Neural cell (in vitro differentiated cells): Measurements from ENCODE around the gene CNPY2. TPM values are rescaled to one million over a fixed set of nuclear protein-coding genes. Genes with fewer than 3 reads are reported as not detected.

ENCODE experiments used
- H2AFZ ChIP-seq: fragments of 200-600, 300-800 bp; sonication (generic), shearing (Covaris generic); 2 replicates; pipeline ENCODE4 v1.6.0; 2014; ENCODE audit warnings: low read depth, mild to moderate bottlenecking, antibody characterized with exemption, low read length, moderate library complexity
- H3F3A ChIP-seq: fragments of 200-600 bp; shearing (Covaris generic); 2 replicates; pipeline ENCODE4 v1.6.1; 2016; ENCODE audit warnings: mild to moderate bottlenecking, moderate library complexity, mixed read lengths, antibody characterized with exemption, low read length; ENCODE audit not compliant: insufficient read depth, poor library complexity, severe bottlenecking
- H3K27ac ChIP-seq: fragments of 200-600, 300-800 bp; sonication (generic), shearing (Covaris generic); 2 replicates; pipeline ENCODE4 v1.5.1; 2014; ENCODE audit warnings: mild to moderate bottlenecking, low read length, moderate library complexity
- H3K27me3 ChIP-seq: fragments of 300-800, 200-600 bp; sonication (generic), shearing (Covaris generic); 2 replicates; pipeline ENCODE4 v1.6.0; 2014; ENCODE audit warnings: mild to moderate bottlenecking, low read depth, low read length, moderate library complexity; ENCODE audit not compliant: insufficient read depth
- H3K36me3 ChIP-seq: fragments of 300-800, 200-600 bp; sonication (generic), shearing (Covaris generic); 2 replicates; pipeline ENCODE4 v1.5.1; 2014; ENCODE audit warnings: mild to moderate bottlenecking, antibody characterized with exemption, low read length, moderate library complexity; ENCODE audit not compliant: insufficient read depth
- H3K4me2 ChIP-seq: fragments of 300-800, 200-600 bp; sonication (generic), shearing (Covaris generic); 2 replicates; pipeline ENCODE4 v1.6.0; 2014; ENCODE audit warnings: mild to moderate bottlenecking, low read length
- H3K4me3 ChIP-seq: fragments of 300-800, 200-600 bp; sonication (generic), shearing (Covaris generic); 2 replicates; pipeline ENCODE4 v1.5.1; 2014; ENCODE audit warnings: mild to moderate bottlenecking, low read length, moderate library complexity
- H3K79me2 ChIP-seq: fragments of 200-600 bp; shearing (Covaris generic); replicated peaks from 2 replicates; pipeline ENCODE4 v1.6.0; 2014; ENCODE audit warnings: mild to moderate bottlenecking, low read length, moderate library complexity; ENCODE audit not compliant: insufficient read depth
- H3K9ac ChIP-seq: fragments of 300-800, 200-600 bp; sonication (generic), shearing (Covaris generic); 2 replicates; pipeline ENCODE4 v1.6.1; 2016; ENCODE audit warnings: mild to moderate bottlenecking, low read length, mixed read lengths
- H3K9me2 ChIP-seq: fragments of 200-600 bp; shearing (Covaris generic); 2 replicates; pipeline ENCODE4 v1.6.1; 2016; ENCODE audit warnings: mild to moderate bottlenecking, low read length, mixed read lengths; ENCODE audit not compliant: insufficient read depth
- H3K9me3 ChIP-seq: fragments of 200-600, 300-800 bp; sonication (generic), shearing (Covaris generic); 2 replicates; pipeline ENCODE4 v1.6.1; 2016; ENCODE audit warnings: mild to moderate bottlenecking, mixed run types, low read length, moderate library complexity, mixed read lengths
- H4K20me1 ChIP-seq: fragments of 200-600 bp; shearing (Covaris generic); 2 replicates; pipeline ENCODE4 v1.6.1; 2016; ENCODE audit warnings: mild to moderate bottlenecking, mixed run types; ENCODE audit not compliant: insufficient read depth
- CTCF ChIP-seq: fragments of 450-650 bp; IDR thresholded peaks from 2 replicates; pipeline ENCODE4 v1.5.1; 2014; ENCODE audit warnings: antibody characterized with exemption, mild to moderate bottlenecking, moderate library complexity; ENCODE audit not compliant: poor library complexity, severe bottlenecking
- EP300 ChIP-seq: fragments of 450-650 bp; conservative IDR thresholded peaks from 2 replicates; pipeline ENCODE4 v1.6.1; 2014; ENCODE audit warnings: antibody characterized with exemption, mild to moderate bottlenecking, moderate library complexity; ENCODE audit not compliant: poor library complexity, severe bottlenecking
- EZH2 ChIP-seq: fragments of 200-600, 300-800 bp; shearing (Covaris generic), sonication (generic); IDR thresholded peaks from 2 replicates; pipeline ENCODE4 v1.6.1; 2014; ENCODE audit warnings: antibody characterized with exemption, low read length, borderline replicate concordance, mild to moderate bottlenecking; ENCODE audit not compliant: insufficient read depth, poor library complexity, severe bottlenecking
- MXI1 ChIP-seq: fragments of 450-650 bp; conservative IDR thresholded peaks from 2 replicates; pipeline ENCODE4 v1.6.1; 2014; ENCODE audit warnings: antibody characterized with exemption, mild to moderate bottlenecking; ENCODE audit not compliant: poor library complexity, severe bottlenecking
- POLR2AphosphoS5 ChIP-seq: IDR thresholded peaks from 2 replicates; pipeline ENCODE4 v1.6.1; 2012
- RAD21 ChIP-seq: fragments of 450-650 bp; conservative IDR thresholded peaks from 2 replicates; pipeline ENCODE4 v1.6.1; 2014; ENCODE audit warnings: antibody characterized with exemption, mild to moderate bottlenecking, moderate library complexity
- REST ChIP-seq: IDR thresholded peaks from 2 replicates; pipeline ENCODE4 v1.6.1; 2012; ENCODE audit warnings: borderline replicate concordance
- SMC3 ChIP-seq: fragments of 450-650 bp; conservative IDR thresholded peaks from 2 replicates; pipeline ENCODE4 v1.6.1; 2014; ENCODE audit warnings: antibody characterized with exemption, mild to moderate bottlenecking, moderate library complexity; ENCODE audit not compliant: poor library complexity
- TAF1 ChIP-seq: IDR thresholded peaks from 2 replicates; pipeline ENCODE4 v1.6.1; 2012; ENCODE audit warnings: low read depth
- polyA plus RNA-seq: library from polyadenylated mRNA; depleted of rRNA; stranded (reverse); fragments of >200 nt; gene quantifications from 2 replicates; pipeline ENCODE4 v1.2.3, GENCODE V29; 2014

The CNPY2 gene
- polyA plus RNA-seq, 1 donor from 2014 or later: 175 TPM

GRCh38 chr12:56338308-56339157 lies 22.7 kb upstream of the CNPY2 start, which contains the start of gene IL23A:
Gene IL23A (plus strand): TSS chr12:56338884. CDS start chr12:56339045, 161 bp downstream.
- Histone ChIP-seq H3K4me3 (no peak within 1 kb of the TSS), H3K9me2 (no peaks in the 10 kb centered on the region), H3K27ac (no peak within 1 kb of the TSS), H3K27me3 (no peaks in the 10 kb centered on the region), H3K36me3 (no peaks in the 10 kb centered on the region), H3K4me2 (no peak within 1 kb of the TSS), H3K79me2 (no peaks in the 10 kb centered on the region), H3K9me3 (no peaks in the 10 kb centered on the region), H3K9ac (no peak within 1 kb of the TSS), H2AFZ (no peak within 1 kb of the TSS), H4K20me1 (no peaks in the 10 kb centered on the region), H3F3A (peaks cover 2% of the 10 kb centered on the region)
- no peak for TF ChIP-seq EZH2
- TF ChIP-seq CTCF: no peak
- no peak for TF ChIP-seq POLR2AphosphoS5
- no peak for TF ChIP-seq MXI1
- no peak for TF ChIP-seq RAD21
- TF ChIP-seq REST: no peak
- no peak for TF ChIP-seq SMC3
- no peak for TF ChIP-seq TAF1
- no peak for TF ChIP-seq EP300

GRCh38 chr12:56337753-56338251 lies 22.0 kb upstream of the CNPY2 start:
- Histone ChIP-seq H3K27ac (no peak overlapping the region), H3K9me2 (no peaks in the 10 kb centered on the region), H2AFZ (no peak overlapping the region), H3K4me2 (no peak overlapping the region), H4K20me1 (no peaks in the 10 kb centered on the region), H3K9ac (no peak overlapping the region), H3K4me3 (no peak overlapping the region), H3K36me3 (no peaks in the 10 kb centered on the region), H3K27me3 (no peaks in the 10 kb centered on the region), H3K9me3 (no peaks in the 10 kb centered on the region), H3F3A (peaks cover 3% of the 10 kb centered on the region), H3K79me2 (no peaks in the 10 kb centered on the region)
- TF ChIP-seq TAF1: no peak
